Aorta (tissue), 5 donors: ENCODE results near the gene PDIA2. TPM values are rescaled to one million over a fixed set of nuclear protein-coding genes. Genes with fewer than 3 reads are reported as not detected.

Experiments
- ATAC-seq: fragments of 200-7000 bp; cut with Tn5 transposase; one replicate; pipeline ENCODE4 v1.9.1; 2022; ENCODE audit warnings: moderate library complexity; ENCODE audit not compliant: low FRiP score
- DNase-seq, 2 donors: peaks; one replicate each; pipeline ENCODE4 v3.0.0-alpha.2; 2020
- H3K27ac ChIP-seq, 2 donors: one replicate each; pipeline ENCODE4 v1.5.1; 2013; ENCODE audit warnings: low read length in 2 of 2, mild to moderate bottlenecking in 2 of 2, moderate library complexity in 2 of 2, control low read depth in 1 of 2, inconsistent platforms in 1 of 2, low read depth in 1 of 2
- H3K27me3 ChIP-seq, 2 donors: one replicate each; pipeline ENCODE4 v1.6.1; 2013; ENCODE audit warnings: control low read depth in 1 of 2, low read length in 1 of 2, mild to moderate bottlenecking in 1 of 2, moderate library complexity in 1 of 2; ENCODE audit not compliant: insufficient read depth in 2 of 2, control insufficient read depth in 1 of 2
- H3K36me3 ChIP-seq, 2 donors: one replicate each; pipeline ENCODE4 v1.6.1; 2013; ENCODE audit warnings: control low read depth in 1 of 2, low read length in 1 of 2, mild to moderate bottlenecking in 1 of 2; ENCODE audit not compliant: insufficient read depth in 2 of 2, control insufficient read depth in 1 of 2
- H3K4me1 ChIP-seq, 2 donors: one replicate each; pipeline ENCODE4 v1.6.1; 2013; ENCODE audit warnings: low read length in 2 of 2, control low read depth in 1 of 2, mild to moderate bottlenecking in 1 of 2, moderate library complexity in 1 of 2; ENCODE audit not compliant: insufficient read depth in 2 of 2, control insufficient read depth in 1 of 2
- H3K4me3 ChIP-seq, 2 donors: one replicate each; pipeline ENCODE4 v1.5.1; 2013; ENCODE audit warnings: low read length in 2 of 2, control low read depth in 1 of 2, mild to moderate bottlenecking in 1 of 2
- H3K9me3 ChIP-seq: one replicate; pipeline ENCODE4 v1.6.1; 2013; ENCODE audit warnings: mild to moderate bottlenecking, low read length; ENCODE audit not compliant: control insufficient read depth
- whole genome bisulfite sequencing, 2 donors: extraction: QIAGEN DNeasy Blood & Tissue Kit; methylation state at CpG; one replicate each; pipeline ENCODE4 v1.1.7; 2013; 5-methylcytosine and 5-hydroxymethylcytosine counted together
- intact Hi-C, 2 donors: fragments of 100-400 bp; cut with DNase I; formaldehyde crosslinking; loops; one replicate each; pipeline versions ENCODE4 v1.14.2 to v1.15.0; 2022
- polyA plus RNA-seq, 2 donors: library from polyadenylated mRNA; stranded (reverse); fragments of 200-250 nt; gene quantifications; one replicate each; pipeline ENCODE4 v1.2.3, GENCODE V29; 2013
- total RNA-seq, 2 donors: library from RNA; stranded (reverse); fragmentation: NEBNext Ultra II Directional; extraction: Animal tissue kit (Norgen Biotek cat#: 25700); gene quantifications; one replicate each; pipeline ENCODE4 v1.2.1, GENCODE V29; 2021
- donor health status: healthy with polysubstance abuse.
- donor health status: Bipolar disorder and iron deficiency.
- donor health status: DM: no; HTN: no; CAD: no.
- donor health status: DM: no; HTN: no; CAD: no.
- donor health status: DM: yes; HTN: yes; CAD: no.

The PDIA2 gene
- total and polyA plus RNA-seq, 4 donors = 1.6 to 6.3 (median 5.3) TPM; not detected in 1

- 85 to 86% methylated on average over 28 of the region's 28 CpGs for WGBS, 2 donors
- H3K36me3 ChIP-seq = peaks cover 0 to 14% of the 10 kb centered on the region in 2 donors
Observed at GRCh38 chr16:261031-261691, 21.8 kb upstream of the PDIA2 start.

GRCh38 chr16:262121-262745, 20.7 kb upstream of the PDIA2 start:
- no peak for DNase-seq

More at GRCh38 chr16:261031-261691, 21.8 kb upstream of the PDIA2 start:
- H3K4me3 ChIP-seq = no peak overlapping the region
- H3K27ac ChIP-seq = no peak overlapping the region
- DNase-seq = no peak
- intact Hi-C loops = no loop called here
- no peaks in the 10 kb centered on the region for H3K4me1 ChIP-seq
- no peaks in the 10 kb centered on the region for H3K27me3 ChIP-seq
- ATAC-seq = no peak
- H3K9me3 ChIP-seq = no peaks in the 10 kb centered on the region

GRCh38 chr16:263182-263774, 19.7 kb upstream of the PDIA2 start:
- Histone ChIP-seq H3K4me3 (no peak overlapping the region), H3K27me3 (no peaks in the 10 kb centered on the region), H3K9me3 (no peaks in the 10 kb centered on the region), H3K27ac (no peak overlapping the region), H3K4me1 (no peaks in the 10 kb centered on the region), H3K36me3 (peaks cover 0 to 14% of the 10 kb centered on the region in 2 donors)
- intact Hi-C loops = no loop called here
- 93 to 95% methylated on average over 28 to 35 of the region's 35 CpGs for WGBS, 2 donors
- no peak for ATAC-seq
- DNase-seq = no peak

More at GRCh38 chr16:262121-262745, 20.7 kb upstream of the PDIA2 start:
- ATAC-seq = no peak
- H3K9me3 ChIP-seq = no peaks in the 10 kb centered on the region
- H3K27me3 ChIP-seq = no peaks in the 10 kb centered on the region
- intact Hi-C loops = no loop called here
- 92% methylated on average over 29 of the region's 29 CpGs for WGBS, 2 donors
- no peak overlapping the region for H3K4me3 ChIP-seq
- no peak overlapping the region for H3K27ac ChIP-seq
- no peaks in the 10 kb centered on the region for H3K4me1 ChIP-seq
- H3K36me3 ChIP-seq = peaks cover 0 to 14% of the 10 kb centered on the region in 2 donors

- Histone ChIP-seq H3K4me1 (no peaks in the 10 kb centered on the region), H3K27me3 (no peaks in the 10 kb centered on the region), H3K4me3 (no peak overlapping the region), H3K36me3 (peaks cover 0 to 14% of the 10 kb centered on the region in 2 donors), H3K9me3 (no peaks in the 10 kb centered on the region), H3K27ac (no peak overlapping the region)
- DNase-seq (no peak), ATAC-seq (no peak)
- WGBS, 2 donors = 91 to 92% methylated on average over 17 of the region's 17 CpGs
- intact Hi-C loops = no loop called here
Observed at GRCh38 chr16:263944-264343, 19.0 kb upstream of the PDIA2 start.

- Histone ChIP-seq H3K4me3 (no peak overlapping the region), H3K9me3 (no peaks in the 10 kb centered on the region), H3K4me1 (no peaks in the 10 kb centered on the region), H3K27ac (no peak overlapping the region), H3K36me3 (peaks cover 0 to 14% of the 10 kb centered on the region in 2 donors), H3K27me3 (no peaks in the 10 kb centered on the region)
- no peak for DNase-seq
- intact Hi-C loops = no loop called here
- 92 to 95% methylated on average over 23 of the region's 23 CpGs for WGBS, 2 donors
- ATAC-seq = no peak
Observed at GRCh38 chr16:264440-264951, 18.5 kb upstream of the PDIA2 start.

GRCh38 chr16:265002-265529, 17.9 kb upstream of the PDIA2 start:
- Histone ChIP-seq H3K4me1 (no peaks in the 10 kb centered on the region), H3K4me3 (no peak overlapping the region), H3K27ac (no peak overlapping the region), H3K9me3 (no peaks in the 10 kb centered on the region), H3K27me3 (no peaks in the 10 kb centered on the region), H3K36me3 (peaks cover 0 to 11% of the 10 kb centered on the region in 2 donors)
- ATAC-seq (no peak), DNase-seq (no peak)
- intact Hi-C loops = no loop called here
- WGBS, 2 donors = 90 to 92% methylated on average over 14 of the region's 14 CpGs

- intact Hi-C loops = no loop called here
- no peaks in the 10 kb centered on the region for H3K9me3 ChIP-seq
- H3K4me1 ChIP-seq = no peaks in the 10 kb centered on the region
- no peak overlapping the region for H3K4me3 ChIP-seq
- 77% methylated on average over 12 of the region's 12 CpGs for WGBS, 2 donors
- H3K36me3 ChIP-seq = peaks cover 0 to 10% of the 10 kb centered on the region in 2 donors
- no peak overlapping the region for H3K27ac ChIP-seq
- no peak for ATAC-seq
- H3K27me3 ChIP-seq = no peaks in the 10 kb centered on the region
- no peak for DNase-seq
Observed at GRCh38 chr16:265711-266110, 17.3 kb upstream of the PDIA2 start.

GRCh38 chr16:266258-267164, 16.5 kb upstream of the PDIA2 start:
- intact Hi-C loops = no loop called here
- no peak overlapping the region for H3K4me3 ChIP-seq
- no peaks in the 10 kb centered on the region for H3K9me3 ChIP-seq
- H3K36me3 ChIP-seq = peaks cover 0 to 10% of the 10 kb centered on the region in 2 donors
- no peak for ATAC-seq
- DNase-seq = no peak
- H3K27ac ChIP-seq = no peak overlapping the region
- H3K27me3 ChIP-seq = no peaks in the 10 kb centered on the region
- no peaks in the 10 kb centered on the region for H3K4me1 ChIP-seq
- whole genome bisulfite sequencing, 2 donors = 71 to 77% methylated on average over 25 of the region's 25 CpGs
